Measurements from ENCODE around the gene SCARF2.

The SCARF2 gene

GRCh38 chr22:20402960-20403778 lies 34.5 kb downstream of the SCARF2 start:
- Histone ChIP-seq H3K9ac (ENCODE audit: low read length) (no peak overlapping the region), H3K9me3 (ENCODE audit: control insufficient read depth, low read length) (no peaks in the 10 kb centered on the region), H3K27me3 (replicated peaks; ENCODE audit: control insufficient read depth, insufficient read depth, low read length) (no peaks in the 10 kb centered on the region), H3K36me3 (ENCODE audit: control insufficient read depth, insufficient read depth, low read length, severe bottlenecking) (peaks cover 8% of the 10 kb centered on the region), H3K4me3 (ENCODE audit: low read length) (no peak overlapping the region), H3K4me1 (ENCODE audit: control insufficient read depth, insufficient read depth, low read length) (no peaks in the 10 kb centered on the region)
- DNase-seq (ENCODE audit: low read depth) = no peak

GRCh38 chr22:20401376-20402014 lies 36.1 kb downstream of the SCARF2 start:
- H3K9me3 ChIP-seq (ENCODE audit: control insufficient read depth, low read length) = no peaks in the 10 kb centered on the region
- H3K36me3 ChIP-seq (ENCODE audit: control insufficient read depth, insufficient read depth, low read length, severe bottlenecking) = peaks cover 8% of the 10 kb centered on the region
- no peak overlapping the region for H3K9ac ChIP-seq (ENCODE audit: low read length)
- no peak for DNase-seq (ENCODE audit: low read depth)
- no peaks in the 10 kb centered on the region for H3K27me3 ChIP-seq (replicated peaks; ENCODE audit: control insufficient read depth, insufficient read depth, low read length)
- no peak overlapping the region for H3K4me3 ChIP-seq (ENCODE audit: low read length)
- peaks cover 8% of the 10 kb centered on the region for H3K4me1 ChIP-seq (ENCODE audit: control insufficient read depth, insufficient read depth, low read length)

GRCh38 chr22:20400606-20401375 lies 36.8 kb downstream of the SCARF2 start:
- H3K4me3 ChIP-seq (ENCODE audit: low read length) = no peak overlapping the region
- H3K36me3 ChIP-seq (ENCODE audit: control insufficient read depth, insufficient read depth, low read length, severe bottlenecking) = peaks cover 2% of the 10 kb centered on the region
- H3K27me3 ChIP-seq (replicated peaks; ENCODE audit: control insufficient read depth, insufficient read depth, low read length) = no peaks in the 10 kb centered on the region
- H3K9ac ChIP-seq (ENCODE audit: low read length) = no peak overlapping the region
- no peaks in the 10 kb centered on the region for H3K9me3 ChIP-seq (ENCODE audit: control insufficient read depth, low read length)
- DNase-seq (ENCODE audit: low read depth) = no peak
- H3K4me1 ChIP-seq (ENCODE audit: control insufficient read depth, insufficient read depth, low read length) = peaks cover 14% of the 10 kb centered on the region

DNA sequence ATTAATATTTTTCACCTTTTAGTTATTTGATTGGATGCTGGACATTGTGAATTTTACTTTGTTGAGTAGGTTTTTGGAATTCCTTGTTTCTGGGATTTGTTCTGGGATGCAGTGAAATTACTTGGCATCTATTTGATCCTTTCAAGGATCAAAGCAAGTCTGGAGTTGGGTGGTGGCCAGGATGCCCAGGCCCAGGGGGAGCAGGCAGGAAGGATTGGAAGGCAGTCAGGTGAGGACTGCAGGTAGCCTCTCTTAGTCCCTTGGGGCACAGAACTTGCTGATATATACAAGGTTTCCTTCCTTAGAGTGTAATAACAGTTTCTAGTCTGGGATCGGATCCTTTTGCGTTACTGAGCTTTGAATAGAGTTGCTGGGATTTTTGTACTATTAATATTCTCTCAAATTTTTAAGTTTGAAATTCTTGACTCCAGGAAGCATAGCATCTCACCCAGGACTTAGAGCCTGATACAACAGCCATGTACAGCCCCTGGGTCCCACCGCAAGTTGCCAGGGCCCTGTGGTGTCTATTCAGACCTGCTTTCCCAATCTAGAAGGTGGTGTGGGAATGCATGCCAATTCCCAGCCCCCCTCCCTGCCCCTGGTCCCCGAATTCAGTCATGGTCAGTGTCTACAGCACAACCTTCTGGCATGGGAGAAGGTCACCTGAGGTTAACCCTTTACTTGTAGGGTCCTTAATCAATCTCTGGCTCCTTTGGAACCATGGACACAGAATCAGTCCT lies 37.6 kb downstream of the SCARF2 start:
- Histone ChIP-seq H3K36me3 (ENCODE audit: control insufficient read depth, insufficient read depth, low read length, severe bottlenecking) (no peaks in the 10 kb centered on the region), H3K4me1 (ENCODE audit: control insufficient read depth, insufficient read depth, low read length) (peaks cover 16% of the 10 kb centered on the region)
- no peak for DNase-seq (ENCODE audit: low read depth)

DNA sequence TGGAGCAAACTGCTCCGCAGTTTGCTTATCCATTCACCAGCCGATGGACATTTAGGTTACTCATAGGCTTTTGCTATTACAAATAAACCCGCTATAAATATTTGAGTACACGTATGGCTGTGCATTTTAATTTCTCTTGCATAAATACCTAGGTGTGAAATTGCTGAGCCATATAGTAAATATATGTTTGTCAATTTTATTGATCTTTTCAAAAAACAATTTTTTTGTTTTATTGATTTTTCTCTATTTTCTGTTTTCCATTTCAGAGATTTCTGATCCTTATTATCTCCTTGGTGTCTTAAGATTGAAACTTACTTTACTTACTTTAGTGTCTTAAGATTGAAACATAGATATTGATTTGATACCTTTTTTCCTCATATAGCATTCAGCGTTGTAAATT lies 39.2 kb downstream of the SCARF2 start:
- Histone ChIP-seq H3K4me3 (ENCODE audit: low read length) (no peak overlapping the region), H3K4me1 (ENCODE audit: control insufficient read depth, insufficient read depth, low read length) (peaks cover 23% of the 10 kb centered on the region), H3K9ac (ENCODE audit: low read length) (no peak overlapping the region), H3K27me3 (replicated peaks; ENCODE audit: control insufficient read depth, insufficient read depth, low read length) (no peaks in the 10 kb centered on the region), H3K36me3 (ENCODE audit: control insufficient read depth, insufficient read depth, low read length, severe bottlenecking) (no peaks in the 10 kb centered on the region), H3K9me3 (ENCODE audit: control insufficient read depth, low read length) (no peaks in the 10 kb centered on the region)
- no peak for DNase-seq (ENCODE audit: low read depth)

More for the DNA sequence above, 37.6 kb downstream of the SCARF2 start:
- H3K27me3 ChIP-seq (replicated peaks; ENCODE audit: control insufficient read depth, insufficient read depth, low read length) = no peaks in the 10 kb centered on the region
- no peak overlapping the region for H3K9ac ChIP-seq (ENCODE audit: low read length)
- no peaks in the 10 kb centered on the region for H3K9me3 ChIP-seq (ENCODE audit: control insufficient read depth, low read length)
- no peak overlapping the region for H3K4me3 ChIP-seq (ENCODE audit: low read length)

- Histone ChIP-seq H3K27me3 (replicated peaks; ENCODE audit: control insufficient read depth, insufficient read depth, low read length) (no peaks in the 10 kb centered on the region), H3K36me3 (ENCODE audit: control insufficient read depth, insufficient read depth, low read length, severe bottlenecking) (no peaks in the 10 kb centered on the region), H3K9ac (ENCODE audit: low read length) (no peak overlapping the region), H3K4me1 (ENCODE audit: control insufficient read depth, insufficient read depth, low read length) (peaks cover 23% of the 10 kb centered on the region), H3K4me3 (ENCODE audit: low read length) (no peak overlapping the region), H3K9me3 (ENCODE audit: control insufficient read depth, low read length) (no peaks in the 10 kb centered on the region)
- no peak for DNase-seq (ENCODE audit: low read depth)
These were observed 40.1 kb downstream of the SCARF2 start for GRCh38 chr22:20397498-20397897.

- no peak overlapping the region for H3K4me3 ChIP-seq (ENCODE audit: low read length)
- no peaks in the 10 kb centered on the region for H3K9me3 ChIP-seq (ENCODE audit: control insufficient read depth, low read length)
- no peak overlapping the region for H3K9ac ChIP-seq (ENCODE audit: low read length)
- H3K27me3 ChIP-seq (replicated peaks; ENCODE audit: control insufficient read depth, insufficient read depth, low read length) = no peaks in the 10 kb centered on the region
- H3K36me3 ChIP-seq (ENCODE audit: control insufficient read depth, insufficient read depth, low read length, severe bottlenecking) = no peaks in the 10 kb centered on the region
- peaks cover 23% of the 10 kb centered on the region for H3K4me1 ChIP-seq (ENCODE audit: control insufficient read depth, insufficient read depth, low read length)
- peak; percentile 22 for DNase-seq (ENCODE audit: low read depth)
These were observed 41.0 kb downstream of the SCARF2 start for GRCh38 chr22:20396639-20397038.

DNA sequence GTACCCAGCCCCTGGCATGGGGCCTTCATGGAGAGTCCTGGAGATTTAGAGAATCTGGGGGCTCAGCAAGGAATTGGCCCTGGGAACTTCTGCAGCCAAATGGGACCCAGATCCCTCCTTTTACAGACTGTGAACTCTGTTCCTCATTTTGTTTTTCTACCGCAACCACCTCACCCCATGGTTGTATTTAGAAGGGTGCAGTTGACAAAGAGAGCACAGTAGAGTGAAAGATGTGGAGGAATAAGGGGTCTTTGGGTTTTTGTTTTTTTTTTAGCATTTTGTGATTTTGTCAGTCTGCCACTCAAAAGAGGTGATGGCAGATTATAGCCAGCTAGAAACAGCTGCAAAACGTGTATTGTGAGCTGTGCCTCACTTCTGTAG lies 41.7 kb downstream of the SCARF2 start:
- DNase-seq (ENCODE audit: low read depth) = no peak
- Histone ChIP-seq H3K9ac (ENCODE audit: low read length) (no peak overlapping the region), H3K27me3 (replicated peaks; ENCODE audit: control insufficient read depth, insufficient read depth, low read length) (no peaks in the 10 kb centered on the region), H3K36me3 (ENCODE audit: control insufficient read depth, insufficient read depth, low read length, severe bottlenecking) (no peaks in the 10 kb centered on the region), H3K4me1 (ENCODE audit: control insufficient read depth, insufficient read depth, low read length) (peaks cover 23% of the 10 kb centered on the region), H3K4me3 (ENCODE audit: low read length) (no peak overlapping the region), H3K9me3 (ENCODE audit: control insufficient read depth, low read length) (no peaks in the 10 kb centered on the region)

GRCh38 chr22:20395181-20395906 lies 42.3 kb downstream of the SCARF2 start:
- H3K4me3 ChIP-seq (ENCODE audit: low read length) = no peak overlapping the region
- no peaks in the 10 kb centered on the region for H3K9me3 ChIP-seq (ENCODE audit: control insufficient read depth, low read length)
- H3K9ac ChIP-seq (ENCODE audit: low read length) = peak overlapping the region; percentile 23
- peaks cover 23% of the 10 kb centered on the region for H3K4me1 ChIP-seq (ENCODE audit: control insufficient read depth, insufficient read depth, low read length)
- H3K27me3 ChIP-seq (replicated peaks; ENCODE audit: control insufficient read depth, insufficient read depth, low read length) = no peaks in the 10 kb centered on the region
- DNase-seq (ENCODE audit: low read depth) = no peak
- no peaks in the 10 kb centered on the region for H3K36me3 ChIP-seq (ENCODE audit: control insufficient read depth, insufficient read depth, low read length, severe bottlenecking)

DNA sequence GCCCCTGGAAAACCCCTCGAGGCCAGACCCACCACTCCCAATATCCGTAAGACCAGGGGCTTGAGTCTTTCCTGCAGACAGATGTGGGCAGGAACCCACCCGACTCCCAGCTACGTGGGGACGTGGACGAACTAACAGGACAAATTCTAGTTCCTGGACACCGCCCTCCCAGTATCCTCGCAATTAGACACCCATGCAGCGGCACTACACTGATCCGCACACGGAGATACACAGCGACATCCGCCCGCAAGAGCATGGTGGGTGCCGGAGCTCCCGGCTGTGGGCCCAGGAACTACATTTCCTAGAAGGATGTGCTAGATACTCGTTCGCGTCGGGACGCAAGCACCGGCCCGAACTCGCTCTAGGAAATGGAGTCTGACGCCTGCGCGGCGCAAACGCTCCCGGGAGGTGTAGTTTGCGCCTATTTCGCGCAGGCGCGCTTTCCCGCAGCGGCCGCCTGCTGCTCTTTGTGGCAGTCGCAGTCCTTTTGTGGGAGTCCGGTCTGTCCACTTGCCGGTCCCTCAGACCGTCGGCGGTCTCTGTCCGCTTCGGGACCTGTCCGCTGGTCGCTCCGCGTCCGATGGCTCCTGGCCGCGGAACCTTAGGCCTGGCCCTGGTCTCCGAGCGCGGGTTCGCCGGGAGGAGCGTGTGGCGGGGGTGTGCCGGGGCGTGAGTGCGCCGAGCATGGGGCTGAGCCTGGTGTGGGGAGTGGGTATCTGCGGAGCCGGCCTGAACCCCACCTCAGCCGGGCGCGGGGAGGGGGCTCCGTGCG lies 43.7 kb downstream of the SCARF2 start, which contains the start of gene ZNF74:
Gene ZNF74, plus strand, starts transcription at position 447 of the 772 bp plus-strand sequence. CDS start 478 bp downstream, outside the sequence.
- peak within 1 kb of the TSS; percentile 88 for H3K9ac ChIP-seq (ENCODE audit: low read length)
- no peaks in the 10 kb centered on the region for H3K36me3 ChIP-seq (ENCODE audit: control insufficient read depth, insufficient read depth, low read length, severe bottlenecking)
- H3K4me1 ChIP-seq (ENCODE audit: control insufficient read depth, insufficient read depth, low read length) = peaks cover 23% of the 10 kb centered on the region
- DNase-seq (ENCODE audit: low read depth) = peak; percentile 96
- H3K27me3 ChIP-seq (replicated peaks; ENCODE audit: control insufficient read depth, insufficient read depth, low read length) = peaks cover 3% of the 10 kb centered on the region
- peak within 1 kb of the TSS; percentile 87 for H3K4me3 ChIP-seq (ENCODE audit: low read length)
- H3K9me3 ChIP-seq (ENCODE audit: control insufficient read depth, low read length) = no peaks in the 10 kb centered on the region
